ENCODE data around the gene CHCHD4.

The CHCHD4 gene

DNA sequence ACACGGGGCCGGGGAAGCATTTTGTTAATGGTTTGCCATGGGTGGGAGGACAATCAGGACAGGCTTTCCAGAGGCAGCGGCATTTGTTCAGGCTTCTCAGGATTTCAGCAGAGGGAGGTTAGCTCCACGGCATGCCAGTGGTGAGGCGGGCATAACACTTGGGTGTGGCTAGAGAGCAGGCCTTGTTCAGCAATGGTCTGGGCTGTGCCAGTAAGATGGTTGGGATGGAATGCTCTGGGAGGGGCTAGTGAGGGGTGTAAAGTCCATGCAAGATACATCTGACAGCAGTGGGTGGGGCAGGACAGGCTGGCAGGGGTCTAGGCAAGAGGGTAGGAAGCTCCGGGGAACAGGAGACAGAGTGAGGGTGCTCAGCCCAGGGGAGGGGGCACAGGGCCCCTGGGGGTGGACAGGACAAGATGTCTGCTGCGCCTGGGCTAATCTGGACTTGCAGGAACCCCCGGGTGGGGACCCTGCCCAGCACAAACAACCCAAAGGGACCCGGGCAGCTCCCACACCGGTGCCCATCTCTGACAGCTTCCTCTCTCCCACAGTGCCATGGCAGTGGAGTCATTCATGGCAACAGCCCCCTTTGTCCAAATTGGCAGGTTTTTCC is 8.6 kb upstream of the CHCHD4 start:
- POLR2A ChIA-PET, result interaction anchor here (1.5 kb wide), 1 partner anchor 13 kb away, joined by 4 read pairs; no protein-coding TSS in a partner anchor
- CTCF ChIA-PET, result interaction anchor here (1.3 to 2.4 kb wide), 3 partner anchors 8 to 33 kb away, joined by 4 to 7 read pairs (median 6); partner anchors contain the start of genes CHCHD4 and TMEM43
- DNase-seq (ENCODE audit: extremely low spot score), result no peak
- TF ChIP-seq, protein P1, sequence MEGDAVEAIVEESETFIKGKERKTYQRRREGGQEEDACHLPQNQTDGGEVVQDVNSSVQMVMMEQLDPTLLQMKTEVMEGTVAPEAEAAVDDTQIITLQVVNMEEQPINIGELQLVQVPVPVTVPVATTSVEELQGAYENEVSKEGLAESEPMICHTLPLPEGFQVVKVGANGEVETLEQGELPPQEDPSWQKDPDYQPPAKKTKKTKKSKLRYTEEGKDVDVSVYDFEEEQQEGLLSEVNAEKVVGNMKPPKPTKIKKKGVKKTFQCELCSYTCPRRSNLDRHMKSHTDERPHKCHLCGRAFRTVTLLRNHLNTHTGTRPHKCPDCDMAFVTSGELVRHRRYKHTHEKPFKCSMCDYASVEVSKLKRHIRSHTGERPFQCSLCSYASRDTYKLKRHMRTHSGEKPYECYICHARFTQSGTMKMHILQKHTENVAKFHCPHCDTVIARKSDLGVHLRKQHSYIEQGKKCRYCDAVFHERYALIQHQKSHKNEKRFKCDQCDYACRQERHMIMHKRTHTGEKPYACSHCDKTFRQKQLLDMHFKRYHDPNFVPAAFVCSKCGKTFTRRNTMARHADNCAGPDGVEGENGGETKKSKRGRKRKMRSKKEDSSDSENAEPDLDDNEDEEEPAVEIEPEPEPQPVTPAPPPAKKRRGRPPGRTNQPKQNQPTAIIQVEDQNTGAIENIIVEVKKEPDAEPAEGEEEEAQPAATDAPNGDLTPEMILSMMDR (IDR thresholded peaks at IDR 0.05; ENCODE audit: control extremely low read depth, extremely low read depth, low read depth, missing control alignments), result no peak

DNA sequence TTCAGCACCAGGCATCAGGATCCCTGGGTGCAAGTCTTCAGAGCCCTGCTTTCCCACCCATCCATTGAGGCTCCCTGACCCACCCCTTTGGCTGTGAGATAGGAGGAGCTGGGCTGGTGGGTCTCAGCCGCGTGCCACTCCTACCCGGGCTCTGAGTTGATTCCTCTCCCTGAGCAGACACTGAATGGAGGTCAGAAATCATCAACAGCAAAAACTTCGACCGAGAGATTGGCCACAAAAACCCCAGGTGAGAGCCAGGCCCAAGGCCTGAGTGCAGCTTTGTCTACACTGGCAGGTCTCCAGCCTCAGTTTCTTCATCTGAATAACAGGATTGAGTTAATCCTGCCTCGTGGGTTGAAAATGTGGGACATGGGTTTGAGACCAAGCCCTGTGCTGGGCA is 8.0 kb upstream of the CHCHD4 start:
- POLR2A ChIA-PET, result interaction anchor here (1.5 kb wide), 1 partner anchor 13 kb away, joined by 4 read pairs; no protein-coding TSS in a partner anchor
- TF ChIP-seq, protein P1 (IDR thresholded peaks at IDR 0.05; ENCODE audit: control extremely low read depth, extremely low read depth, low read depth, missing control alignments), result no peak
- CTCF ChIA-PET, result interaction anchor here (2.4 kb wide), 1 partner anchor 34 kb away, joined by 6 read pairs; no protein-coding TSS in a partner anchor
- DNase-seq (ENCODE audit: extremely low spot score), result no peak

DNA sequence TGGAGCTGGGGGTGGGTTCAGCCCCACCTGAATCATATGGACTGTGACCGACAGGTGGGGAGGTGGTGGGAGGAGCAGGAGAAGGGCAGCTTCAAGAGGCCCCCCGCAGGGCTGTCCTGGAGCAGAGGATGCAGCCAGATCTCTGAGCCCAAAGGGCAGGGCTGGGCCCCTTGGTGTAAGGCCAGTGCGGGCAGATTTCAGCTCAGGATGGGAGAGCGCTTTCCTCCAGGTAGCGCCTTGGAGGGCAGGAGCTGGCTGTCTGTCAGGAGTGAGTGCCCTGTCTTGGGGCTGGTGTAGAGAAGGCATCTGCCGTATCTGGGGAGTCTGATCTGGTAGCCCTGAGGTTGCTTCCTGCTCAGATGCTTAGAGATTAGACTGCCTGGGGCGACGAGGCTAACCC is 7.5 kb upstream of the CHCHD4 start:
- DNase-seq (ENCODE audit: extremely low spot score), result no peak
- POLR2A ChIA-PET, result interaction anchor here (1.5 kb wide), 1 partner anchor 14 kb away, joined by 4 read pairs; no protein-coding TSS in a partner anchor
- TF ChIP-seq, protein P1 (IDR thresholded peaks at IDR 0.05; ENCODE audit: control extremely low read depth, extremely low read depth, low read depth, missing control alignments), result no peak
- CTCF ChIA-PET, result interaction anchor here (1.4 to 2.4 kb wide), 3 partner anchors 12 to 34 kb away, joined by 3 to 6 read pairs (median 4); no protein-coding TSS in a partner anchor

DNA sequence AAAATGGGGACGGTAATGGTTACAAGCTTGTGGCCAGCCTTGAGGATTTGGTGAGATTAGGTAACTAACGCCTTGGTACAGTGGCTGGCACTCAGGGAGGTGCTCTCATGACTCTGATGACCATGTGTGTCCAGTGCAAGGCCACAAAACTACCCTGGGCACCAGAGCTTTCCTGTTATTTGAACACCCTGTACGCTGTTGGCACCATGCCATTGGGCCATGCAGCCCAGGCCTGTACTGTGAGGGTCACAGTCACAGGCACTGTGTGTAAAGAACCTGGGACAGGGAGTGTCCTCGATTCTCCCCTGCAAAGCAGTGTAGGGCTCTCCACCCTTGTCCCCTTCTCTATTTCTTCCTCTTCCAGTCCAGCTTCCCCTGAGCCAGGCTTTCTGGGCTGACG is 6.5 kb upstream of the CHCHD4 start:
- CTCF ChIA-PET, result interaction anchor here (1.4 to 2.4 kb wide), 3 partner anchors 13 to 35 kb away, joined by 3 to 6 read pairs (median 4); no protein-coding TSS in a partner anchor
- TF ChIP-seq, protein P1 (IDR thresholded peaks at IDR 0.05; ENCODE audit: control extremely low read depth, extremely low read depth, low read depth, missing control alignments), result no peak
- no peak for DNase-seq (ENCODE audit: extremely low spot score)
- POLR2A ChIA-PET, result no interaction called here

DNA sequence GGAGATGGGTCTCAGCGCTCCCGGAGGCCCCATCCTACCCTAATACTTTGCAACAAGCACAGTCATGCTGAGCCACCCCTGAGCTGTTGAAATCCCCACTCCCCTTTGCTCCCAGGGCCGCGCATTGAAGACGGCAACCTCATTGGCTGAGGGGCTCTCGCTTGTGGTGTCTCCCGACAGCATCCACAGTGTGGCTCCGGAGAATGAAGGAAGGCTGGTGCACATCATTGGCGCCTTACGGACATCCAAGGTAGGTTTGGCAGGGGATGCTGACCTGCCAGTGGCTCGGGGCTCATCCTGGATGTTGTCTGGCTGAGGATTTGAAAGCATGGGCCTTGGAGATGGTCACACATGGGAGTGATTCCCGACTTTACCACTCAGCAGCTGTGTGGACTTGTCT is 6.0 kb upstream of the CHCHD4 start:
- POLR2A ChIA-PET, result no interaction called here
- no peak for DNase-seq (ENCODE audit: extremely low spot score)
- CTCF ChIA-PET, result interaction anchor here (1.4 to 1.9 kb wide), 2 partner anchors 13 to 15 kb away, joined by 3 to 4 read pairs; no protein-coding TSS in a partner anchor
- TF ChIP-seq, protein P1 (IDR thresholded peaks at IDR 0.05; ENCODE audit: control extremely low read depth, extremely low read depth, low read depth, missing control alignments), result no peak

DNA sequence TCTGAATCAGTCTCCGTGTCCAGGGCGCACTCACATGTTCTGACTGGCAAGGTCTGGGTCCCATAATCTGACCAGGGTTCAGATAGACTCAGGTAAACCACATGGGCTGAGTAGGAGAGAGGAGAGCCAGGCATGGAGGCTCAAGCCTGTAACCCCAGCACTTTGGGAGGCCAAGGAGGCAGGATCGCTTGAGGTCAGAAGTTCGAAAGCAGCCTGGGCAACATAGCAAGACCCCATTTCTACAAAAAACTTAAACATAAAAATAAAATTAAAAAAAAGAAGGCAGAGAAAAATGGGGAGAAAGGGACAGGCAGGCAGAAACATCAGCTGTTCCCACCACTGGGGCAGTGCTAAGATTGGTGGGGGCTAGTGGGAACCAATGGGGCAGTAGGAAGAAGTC is 5.6 kb upstream of the CHCHD4 start:
- TF ChIP-seq, protein P1 (IDR thresholded peaks at IDR 0.05; ENCODE audit: control extremely low read depth, extremely low read depth, low read depth, missing control alignments), result no peak
- DNase-seq (ENCODE audit: extremely low spot score), result no peak
- ChIA-PET CTCF (interaction anchor here (1.9 kb wide), 1 partner anchor 14 kb away, joined by 4 read pairs; no protein-coding TSS in a partner anchor), POLR2A (no interaction called here)
